H1 (cell line): ENCODE results near the gene MTF2. TPM values are rescaled to one million over a fixed set of nuclear protein-coding genes. Genes with fewer than 3 reads are reported as not detected.

Experiments
- CREB1 ChIP-seq: IDR thresholded peaks from 2 replicates; pipeline ENCODE4 v1.6.1; 2012; ENCODE audit warnings: inconsistent platforms
- CTBP2 ChIP-seq: IDR thresholded peaks from 2 replicates; pipeline ENCODE4 v1.7.0; 2011; ENCODE audit warnings: borderline replicate concordance, mild to moderate bottlenecking, moderate library complexity, mixed read lengths, low read length; ENCODE audit not compliant: insufficient read depth, insufficient read length
- ZNF274 ChIP-seq: IDR thresholded peaks from 2 replicates; pipeline ENCODE4 v1.7.0; 2012; ENCODE audit warnings: low read length, borderline replicate concordance; ENCODE audit errors: extremely low read depth
- polyA plus RNA-seq, 7 experiments: library from polyadenylated mRNA; depleted of rRNA in 3 of 7; stranded (reverse) in 5 of 7; unstranded in 2 of 7; fragments of >200 nt in 5 of 7; fragments of 200-250 nt in 2 of 7; gene quantifications; 1 replicate in 5 of 7; 2 replicates in 1 of 7; 4 replicates in 1 of 7; pipeline versions ENCODE4 v1.2.1 to v1.2.3, GENCODE V29; 2011 to 2013; ENCODE audit warnings: missing spikeins in 2 of 7, mixed read lengths in 2 of 7
- total RNA-seq: library from RNA; stranded (reverse); fragmentation: NEBNext Ultra II Directional; extraction: Animal tissue kit (Norgen Biotek cat#: 25700); gene quantifications from 2 replicates; pipeline ENCODE4 v1.2.1, GENCODE V29; 2021
- TF ChIP-seq, protein P1 (sequence below), 3 experiments: IDR thresholded peaks; 1 replicate in 2 of 3; 2 replicates in 1 of 3; pipeline versions ENCODE4 v1.5.1 to v1.6.1; 2011; ENCODE audit warnings: low read length in 3 of 3, mild to moderate bottlenecking in 3 of 3, inconsistent platforms in 2 of 3, low read depth in 1 of 3, moderate library complexity in 1 of 3; ENCODE audit not compliant: insufficient read depth in 1 of 3; ENCODE audit errors: control extremely low read depth in 1 of 3

MTF2 gene
- total and polyA plus RNA-seq, 2 of the 8 experiments (the other 6 are each of a cell fraction or from before 2014, with no cell fraction given), result 72.1 to 102 TPM

DNA sequence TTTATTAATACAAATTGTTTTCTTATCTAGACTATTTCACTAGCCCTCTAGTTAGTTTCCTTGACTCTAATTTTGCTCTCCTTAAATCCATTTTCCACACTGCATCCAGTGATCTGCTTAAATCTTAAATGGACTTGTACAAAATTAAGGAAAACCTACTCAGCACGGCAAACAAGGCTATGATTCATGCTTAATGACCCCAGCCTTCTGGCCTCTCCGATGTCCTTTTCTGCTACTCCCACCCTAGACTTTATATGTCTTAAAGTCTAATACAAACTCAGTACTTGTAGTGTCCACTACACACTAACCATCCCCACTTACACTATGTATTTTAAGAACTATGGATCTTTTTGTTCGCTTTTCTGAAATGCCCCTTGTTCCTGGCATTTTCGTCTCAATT lies 98.9 kb downstream of the MTF2 start (continued):
- no peak for TF ChIP-seq ZNF274
- TF ChIP-seq, protein P1, sequence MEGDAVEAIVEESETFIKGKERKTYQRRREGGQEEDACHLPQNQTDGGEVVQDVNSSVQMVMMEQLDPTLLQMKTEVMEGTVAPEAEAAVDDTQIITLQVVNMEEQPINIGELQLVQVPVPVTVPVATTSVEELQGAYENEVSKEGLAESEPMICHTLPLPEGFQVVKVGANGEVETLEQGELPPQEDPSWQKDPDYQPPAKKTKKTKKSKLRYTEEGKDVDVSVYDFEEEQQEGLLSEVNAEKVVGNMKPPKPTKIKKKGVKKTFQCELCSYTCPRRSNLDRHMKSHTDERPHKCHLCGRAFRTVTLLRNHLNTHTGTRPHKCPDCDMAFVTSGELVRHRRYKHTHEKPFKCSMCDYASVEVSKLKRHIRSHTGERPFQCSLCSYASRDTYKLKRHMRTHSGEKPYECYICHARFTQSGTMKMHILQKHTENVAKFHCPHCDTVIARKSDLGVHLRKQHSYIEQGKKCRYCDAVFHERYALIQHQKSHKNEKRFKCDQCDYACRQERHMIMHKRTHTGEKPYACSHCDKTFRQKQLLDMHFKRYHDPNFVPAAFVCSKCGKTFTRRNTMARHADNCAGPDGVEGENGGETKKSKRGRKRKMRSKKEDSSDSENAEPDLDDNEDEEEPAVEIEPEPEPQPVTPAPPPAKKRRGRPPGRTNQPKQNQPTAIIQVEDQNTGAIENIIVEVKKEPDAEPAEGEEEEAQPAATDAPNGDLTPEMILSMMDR (IDR thresholded peaks at IDR 0.05; ENCODE audit: control extremely low read depth in 1 of 3, insufficient read depth in 1 of 3, low read depth in 1 of 3, low read length in 3 of 3), result no peak
- TF ChIP-seq CREB1, result no peak
- TF ChIP-seq CTBP2, result no peak
